ENCODE measurements around the gene ABI2. TPM values are rescaled to one million over a fixed set of nuclear protein-coding genes. Genes with fewer than 3 reads are reported as not detected.

Gene ABI2
- total RNA-seq, 2 experiments from 2014 or later, result 30.6 to 32.3 TPM

GRCh38 chr2:203446071-203446481 lies 117.9 kb downstream of the ABI2 start:
- Mint-ChIP-seq H3K36me3 (ENCODE audit: low read depth) (no peaks in the 10 kb centered on the region), H3K4me1 (peaks cover 18% of the 10 kb centered on the region), H3K27me3 (no peaks in the 10 kb centered on the region), H3K4me3 (no peak overlapping the region), H3K27ac (no peak overlapping the region), H3K9me3 (no peaks in the 10 kb centered on the region)
- ChIA-PET POLR2A (no interaction called here), CTCF (no interaction called here)
- no peak for DNase-seq

- Mint-ChIP-seq H3K27ac (no peak overlapping the region), H3K4me3 (no peak overlapping the region), H3K4me1 (peaks cover 18% of the 10 kb centered on the region), H3K27me3 (no peaks in the 10 kb centered on the region), H3K9me3 (no peaks in the 10 kb centered on the region), H3K36me3 (ENCODE audit: low read depth) (no peaks in the 10 kb centered on the region)
- ChIA-PET POLR2A (no interaction called here), CTCF (no interaction called here)
- no peak for DNase-seq
These were observed 118.6 kb downstream of the ABI2 start for GRCh38 chr2:203446780-203447179.

GRCh38 chr2:203450561-203450960 lies 122.4 kb downstream of the ABI2 start:
- POLR2A ChIA-PET, result no interaction called here
- Mint-ChIP-seq H3K9me3 (no peaks in the 10 kb centered on the region), H3K36me3 (ENCODE audit: low read depth) (no peaks in the 10 kb centered on the region), H3K4me1 (peaks cover 13% of the 10 kb centered on the region), H3K27ac (no peak overlapping the region), H3K27me3 (no peaks in the 10 kb centered on the region), H3K4me3 (no peak overlapping the region)
- DNase-seq, result no peak
- CTCF ChIA-PET, result interaction anchor here (1.0 to 1.1 kb wide), 2 partner anchors 364 to 365 kb away, joined by 3 read pairs; no protein-coding TSS in a partner anchor

GRCh38 chr2:203451011-203451410 lies 122.8 kb downstream of the ABI2 start:
- peaks cover 10% of the 10 kb centered on the region for H3K4me1 Mint-ChIP-seq
- CTCF ChIA-PET, result no interaction called here

GRCh38 chr2:203451689-203452088 lies 123.5 kb downstream of the ABI2 start:
- no peaks in the 10 kb centered on the region for H3K36me3 Mint-ChIP-seq (ENCODE audit: low read depth)
- ChIA-PET CTCF (interaction anchor here (1.3 kb wide), 1 partner anchor 364 kb away, joined by 3 read pairs; no protein-coding TSS in a partner anchor), POLR2A (no interaction called here)
- no peak overlapping the region for H3K4me3 Mint-ChIP-seq
- H3K27ac Mint-ChIP-seq, result no peak overlapping the region
- no peaks in the 10 kb centered on the region for H3K9me3 Mint-ChIP-seq
- H3K27me3 Mint-ChIP-seq, result no peaks in the 10 kb centered on the region
- H3K4me1 Mint-ChIP-seq, result peaks cover 4% of the 10 kb centered on the region
- no peak for DNase-seq

More at GRCh38 chr2:203451011-203451410, 122.8 kb downstream of the ABI2 start:
- DNase-seq, result no peak
- no peaks in the 10 kb centered on the region for H3K36me3 Mint-ChIP-seq (ENCODE audit: low read depth)
- POLR2A ChIA-PET, result no interaction called here
- H3K9me3 Mint-ChIP-seq, result no peaks in the 10 kb centered on the region
- no peaks in the 10 kb centered on the region for H3K27me3 Mint-ChIP-seq
- no peak overlapping the region for H3K4me3 Mint-ChIP-seq
- H3K27ac Mint-ChIP-seq, result no peak overlapping the region

- Mint-ChIP-seq H3K36me3 (ENCODE audit: low read depth) (no peaks in the 10 kb centered on the region), H3K4me1 (no peaks in the 10 kb centered on the region), H3K9me3 (no peaks in the 10 kb centered on the region), H3K27me3 (no peaks in the 10 kb centered on the region), H3K4me3 (no peak overlapping the region), H3K27ac (no peak overlapping the region)
- ChIA-PET CTCF (interaction anchor here (0.6 to 2.4 kb wide), 12 partner anchors 12 to 630 kb away, joined by 3 to 13 read pairs (median 4); no protein-coding TSS in a partner anchor), POLR2A (no interaction called here)
- no peak for DNase-seq
These were observed 125.8 kb downstream of the ABI2 start for GRCh38 chr2:203453858-203454451.

- no peak for DNase-seq
- Mint-ChIP-seq H3K36me3 (ENCODE audit: low read depth) (no peaks in the 10 kb centered on the region), H3K27ac (no peak overlapping the region), H3K9me3 (no peaks in the 10 kb centered on the region), H3K4me1 (no peaks in the 10 kb centered on the region), H3K27me3 (no peaks in the 10 kb centered on the region), H3K4me3 (no peak overlapping the region)
- CTCF ChIA-PET, result interaction anchor here (0.6 to 2.4 kb wide), 7 partner anchors 11 to 866 kb away, joined by 3 to 13 read pairs (median 3); partner anchors contain the start of gene CYP20A1
- POLR2A ChIA-PET, result no interaction called here
These were observed 127.0 kb downstream of the ABI2 start for GRCh38 chr2:203455209-203455608.

- no peaks in the 10 kb centered on the region for H3K4me1 Mint-ChIP-seq
- H3K36me3 Mint-ChIP-seq (ENCODE audit: low read depth), result no peaks in the 10 kb centered on the region
- POLR2A ChIA-PET, result no interaction called here
- H3K4me3 Mint-ChIP-seq, result no peak overlapping the region
- CTCF ChIA-PET, result no interaction called here
- no peak for DNase-seq
- no peak overlapping the region for H3K27ac Mint-ChIP-seq
- H3K9me3 Mint-ChIP-seq, result no peaks in the 10 kb centered on the region
- no peaks in the 10 kb centered on the region for H3K27me3 Mint-ChIP-seq
These were observed 133.6 kb downstream of the ABI2 start for GRCh38 chr2:203461746-203462145.

- no peaks in the 10 kb centered on the region for H3K4me1 Mint-ChIP-seq
- CTCF ChIA-PET, result interaction anchor here (0.6 kb wide), 1 partner anchor 13 kb away, joined by 3 read pairs; no protein-coding TSS in a partner anchor
These were observed 134.1 kb downstream of the ABI2 start for GRCh38 chr2:203462308-203462707.

GRCh38 chr2:203463266-203463678 lies 135.1 kb downstream of the ABI2 start:
- Mint-ChIP-seq H3K27ac (no peak overlapping the region), H3K4me1 (no peaks in the 10 kb centered on the region), H3K9me3 (no peaks in the 10 kb centered on the region), H3K27me3 (no peaks in the 10 kb centered on the region), H3K36me3 (ENCODE audit: low read depth) (no peaks in the 10 kb centered on the region), H3K4me3 (no peak overlapping the region)
- ChIA-PET POLR2A (no interaction called here), CTCF (no interaction called here)
- no peak for DNase-seq

More at GRCh38 chr2:203462308-203462707, 134.1 kb downstream of the ABI2 start:
- no peak overlapping the region for H3K4me3 Mint-ChIP-seq
- POLR2A ChIA-PET, result no interaction called here
- DNase-seq, result no peak
- no peaks in the 10 kb centered on the region for H3K27me3 Mint-ChIP-seq
- no peaks in the 10 kb centered on the region for H3K36me3 Mint-ChIP-seq (ENCODE audit: low read depth)
- no peaks in the 10 kb centered on the region for H3K9me3 Mint-ChIP-seq
- no peak overlapping the region for H3K27ac Mint-ChIP-seq

- CTCF ChIA-PET, result interaction anchor here (1.3 kb wide), 1 partner anchor 16 kb away, joined by 5 read pairs; no protein-coding TSS in a partner anchor
These were observed 141.4 kb downstream of the ABI2 start for GRCh38 chr2:203469546-203469945.

GRCh38 chr2:203470371-203470770 lies 142.2 kb downstream of the ABI2 start:
- ChIA-PET POLR2A (no interaction called here), CTCF (no interaction called here)
- no peak overlapping the region for H3K27ac Mint-ChIP-seq
- DNase-seq, result no peak
- H3K4me3 Mint-ChIP-seq, result no peak overlapping the region
- no peaks in the 10 kb centered on the region for H3K9me3 Mint-ChIP-seq
- no peaks in the 10 kb centered on the region for H3K4me1 Mint-ChIP-seq
- no peaks in the 10 kb centered on the region for H3K36me3 Mint-ChIP-seq (ENCODE audit: low read depth)
- H3K27me3 Mint-ChIP-seq, result no peaks in the 10 kb centered on the region

More at GRCh38 chr2:203469546-203469945, 141.4 kb downstream of the ABI2 start:
- DNase-seq, result no peak
- Mint-ChIP-seq H3K27ac (no peak overlapping the region), H3K36me3 (ENCODE audit: low read depth) (no peaks in the 10 kb centered on the region), H3K4me1 (no peaks in the 10 kb centered on the region), H3K27me3 (no peaks in the 10 kb centered on the region), H3K4me3 (no peak overlapping the region), H3K9me3 (no peaks in the 10 kb centered on the region)
- POLR2A ChIA-PET, result no interaction called here

GRCh38 chr2:203471323-203471722 lies 143.1 kb downstream of the ABI2 start:
- no peak overlapping the region for H3K4me3 Mint-ChIP-seq
- no peaks in the 10 kb centered on the region for H3K36me3 Mint-ChIP-seq (ENCODE audit: low read depth)
- no peaks in the 10 kb centered on the region for H3K27me3 Mint-ChIP-seq
- CTCF ChIA-PET, result no interaction called here
- no peak for DNase-seq
- H3K9me3 Mint-ChIP-seq, result no peaks in the 10 kb centered on the region
- H3K4me1 Mint-ChIP-seq, result no peaks in the 10 kb centered on the region
- H3K27ac Mint-ChIP-seq, result no peak overlapping the region
- POLR2A ChIA-PET, result no interaction called here

- Mint-ChIP-seq H3K36me3 (ENCODE audit: low read depth) (no peaks in the 10 kb centered on the region), H3K9me3 (no peaks in the 10 kb centered on the region), H3K4me3 (no peak overlapping the region), H3K27ac (no peak overlapping the region), H3K4me1 (no peaks in the 10 kb centered on the region), H3K27me3 (no peaks in the 10 kb centered on the region)
- POLR2A ChIA-PET, result no interaction called here
- no peak for DNase-seq
- CTCF ChIA-PET, result interaction anchor here (1.1 kb wide), 1 partner anchor 338 kb away, joined by 3 read pairs; no protein-coding TSS in a partner anchor
These were observed 148.7 kb downstream of the ABI2 start for GRCh38 chr2:203476881-203477280.
